Liver (tissue), 9 donors: ENCODE measurements around the gene GNAI2. TPM values are rescaled to one million over a fixed set of nuclear protein-coding genes. Genes with fewer than 3 reads are reported as not detected.

ENCODE experiments used
- DNase-seq: peaks from one replicate; pipeline ENCODE4 v3.0.0-alpha.2; 2017; ENCODE audit warnings: low spot score
- H3K27ac ChIP-seq, 2 donors: one replicate each; pipeline ENCODE4 v1.7.0; 2013; ENCODE audit warnings: inconsistent platforms in 2 of 2, low read length in 2 of 2, control low read depth in 1 of 2, low read depth in 1 of 2, mild to moderate bottlenecking in 1 of 2
- H3K27me3 ChIP-seq, 4 donors: one replicate each; pipeline versions ENCODE4 v1.6.1 to v1.7.0; 2013; ENCODE audit warnings: low read length in 3 of 4, inconsistent platforms in 1 of 4, mild to moderate bottlenecking in 1 of 4, moderate library complexity in 1 of 4; ENCODE audit not compliant: control insufficient read depth in 4 of 4, insufficient read depth in 4 of 4
- H3K36me3 ChIP-seq, 4 donors: one replicate each; pipeline versions ENCODE4 v1.6.1 to v1.7.0; 2013; ENCODE audit warnings: low read length in 3 of 4, mild to moderate bottlenecking in 3 of 4, low read depth in 1 of 4, moderate library complexity in 1 of 4; ENCODE audit not compliant: control insufficient read depth in 4 of 4, insufficient read depth in 3 of 4
- H3K4me1 ChIP-seq, 4 donors: one replicate each; pipeline versions ENCODE4 v1.6.1 to v1.7.0; 2013; ENCODE audit warnings: low read length in 3 of 4, mild to moderate bottlenecking in 3 of 4, moderate library complexity in 1 of 4; ENCODE audit not compliant: control insufficient read depth in 4 of 4, insufficient read depth in 4 of 4
- H3K4me3 ChIP-seq, 3 donors: one replicate each; pipeline versions ENCODE4 v1.6.1 to v1.7.0; 2013; ENCODE audit warnings: low read length in 3 of 3, control low read depth in 1 of 3, low read depth in 1 of 3, mild to moderate bottlenecking in 1 of 3
- H3K9ac ChIP-seq, 2 donors: one replicate each; pipeline ENCODE4 v1.7.0; 2013; ENCODE audit warnings: low read length in 2 of 2, mild to moderate bottlenecking in 2 of 2, moderate library complexity in 2 of 2, control low read depth in 1 of 2, low read depth in 1 of 2
- H3K9me3 ChIP-seq, 4 donors: one replicate each; pipeline versions ENCODE4 v1.6.1 to v1.7.0; 2013; ENCODE audit warnings: low read length in 3 of 4; ENCODE audit not compliant: control insufficient read depth in 4 of 4
- CTCF ChIP-seq: fragments of 150-350 bp; IDR thresholded peaks from 2 replicates; pipeline ENCODE4 v1.5.1; 2017; ENCODE audit warnings: improper control_type of control experiment, low read depth, low read length; ENCODE audit not compliant: missing input control
- EGR1 ChIP-seq, 2 donors: IDR thresholded peaks; 2 replicates each; pipeline ENCODE4 v1.6.1; 2016 to 2018; ENCODE audit warnings: antibody characterized with exemption in 2 of 2, low read depth in 2 of 2
- FOXA2 ChIP-seq: IDR thresholded peaks from 2 replicates; pipeline ENCODE4 v1.6.1; 2016; ENCODE audit warnings: antibody characterized with exemption
- HNF4G ChIP-seq: IDR thresholded peaks from 2 replicates; pipeline ENCODE4 v1.6.1; 2016; ENCODE audit warnings: antibody characterized with exemption
- NR2F2 ChIP-seq: IDR thresholded peaks from 2 replicates; pipeline ENCODE4 v1.6.1; 2016; ENCODE audit warnings: antibody characterized with exemption
- RXRA ChIP-seq, 2 donors: IDR thresholded peaks; 2 replicates each; pipeline ENCODE4 v1.6.1; 2017 to 2018; ENCODE audit warnings: antibody characterized with exemption in 2 of 2, mild to moderate bottlenecking in 1 of 2
- TAF1 ChIP-seq: conservative IDR thresholded peaks from 2 replicates; pipeline ENCODE4 v1.6.1; 2016; ENCODE audit warnings: antibody characterized with exemption, mild to moderate bottlenecking
- YY1 ChIP-seq: IDR thresholded peaks from 2 replicates; pipeline ENCODE4 v1.6.1; 2016; ENCODE audit warnings: antibody characterized with exemption, mild to moderate bottlenecking
- WGBS: extraction: QIAGEN DNeasy Blood & Tissue Kit; methylation state at CpG from one replicate; pipeline ENCODE4 v1.1.7; 2013; 5-methylcytosine and 5-hydroxymethylcytosine counted together
- polyA plus RNA-seq, 2 donors: library from polyadenylated mRNA; stranded (reverse) in 1 of 2; unstranded in 1 of 2; fragments of 200-250 nt in 1 of 2; fragments of >200 nt in 1 of 2; fragmentation: Nextera tagmentation in 1 of 2; extraction: Ambion mirVana in 1 of 2; gene quantifications; one replicate each; pipeline versions ENCODE4 v1.2.1 to v1.2.3, GENCODE V29; 2013 to 2015
- total RNA-seq, 2 donors: library from RNA; depleted of rRNA; stranded (reverse); fragments of >200 nt; gene quantifications; one replicate each; pipeline ENCODE4 v1.2.3, GENCODE V29; 2014
- donor health status: healthy.
- donor health status: healthy.
- donor health status: healthy.
- donor health status: healthy.
- donor health status: healthy.

The GNAI2 gene
- total and polyA plus RNA-seq, 4 donors: 58.3 to 86.3 (median 62.3) TPM

GRCh38 chr3:50296721-50297383 lies 60.8 kb downstream of the GNAI2 start:
- Histone ChIP-seq H3K4me3 (no peak overlapping the region), H3K27ac (no peak overlapping the region), H3K27me3 (no peaks in the 10 kb centered on the region), H3K4me1 (peaks cover 12 to 43% (median 34%) of the 10 kb centered on the region in 4 donors), H3K9me3 (no peaks in the 10 kb centered on the region), H3K9ac (no peak overlapping the region), H3K36me3 (peaks cover 0 to 3% (median 0%) of the 10 kb centered on the region in 4 donors)
- DNase-seq: no peak
- 95% methylated on average over 18 of the region's 18 CpGs for WGBS
- no peak for TF ChIP-seq YY1
- TF ChIP-seq RXRA (IDR thresholded peaks at IDR 0.05): no peak

GRCh38 chr3:50297384-50297775 lies 61.4 kb downstream of the GNAI2 start:
- Histone ChIP-seq H3K36me3 (peaks cover 0 to 3% (median 0%) of the 10 kb centered on the region in 4 donors), H3K4me1 (peaks cover 12 to 48% (median 33%) of the 10 kb centered on the region in 4 donors), H3K9ac (no peak overlapping the region), H3K27me3 (no peaks in the 10 kb centered on the region), H3K9me3 (no peaks in the 10 kb centered on the region), H3K4me3 (no peak overlapping the region), H3K27ac (no peak overlapping the region)
- TF ChIP-seq EGR1 (IDR thresholded peaks at IDR 0.05; ENCODE audit: low read depth in 2 of 2) (no peak), HNF4G (no peak), TAF1 (no peak), YY1 (no peak), NR2F2 (no peak), FOXA2 (no peak)
- peak; percentile 64 for DNase-seq
- 86% methylated on average over 2 of the region's 2 CpGs for WGBS

GRCh38 chr3:50297896-50298725 lies 62.1 kb downstream of the GNAI2 start:
- Histone ChIP-seq H3K9me3 (no peaks in the 10 kb centered on the region), H3K9ac (peak overlapping the region; percentile 81 to 90), H3K27ac (peak overlapping the region; percentile 84 to 95), H3K4me3 (peak overlapping the region in 2 of 3 donors; percentile 54 to 67), H3K36me3 (peaks cover 0 to 3% (median 0%) of the 10 kb centered on the region in 4 donors), H3K4me1 (peaks cover 10 to 46% (median 27%) of the 10 kb centered on the region in 4 donors), H3K27me3 (no peaks in the 10 kb centered on the region)
- 66% methylated on average over 9 of the region's 9 CpGs for WGBS
- peak; percentile 50 for DNase-seq
- TF ChIP-seq CTCF (peak; percentile 9), YY1 (no peak)
